Nucleus accumbens (tissue), 56 donors: Measurements from ENCODE around the gene NECAP2.
A peak's percentile ranks its signal among the peaks of the same experiment; 100 is the strongest.
"Not testable (repeated sequence)": the region's sequence is repeated elsewhere in the genome, so short reads cannot be mapped to it uniquely, and the experiment has no call there.

Experiments used
- DNase-seq, 56 donors: peaks; one replicate each; lab custom pipeline; 2025; lab: John Stamatoyannopoulos, UW

NECAP2 gene

GRCh38 chr1:16491056-16491675 lies 50.6 kb downstream of the NECAP2 start:
- DNase-seq = no peak

- DNase-seq = peak in 27 of 56 donors; percentile 6 to 80 (median 40)
These were observed 52.4 kb downstream of the NECAP2 start for GRCh38 chr1:16492937-16493336.

GRCh38 chr1:16493731-16494130 lies 53.2 kb downstream of the NECAP2 start:
- not testable (repeated sequence) for DNase-seq

GRCh38 chr1:16497474-16497904 lies 57.0 kb downstream of the NECAP2 start:
- DNase-seq = not testable (repeated sequence)

GRCh38 chr1:16498047-16498446 lies 57.5 kb downstream of the NECAP2 start:
- not testable (repeated sequence) for DNase-seq

- peak in 55 of 56 donors; percentile 12 to 90 (median 74) for DNase-seq
These were observed 58.3 kb downstream of the NECAP2 start for GRCh38 chr1:16498573-16499413.

GRCh38 chr1:16500466-16500865 lies 59.9 kb downstream of the NECAP2 start:
- peak in 1 of 56 donors; percentile 13 for DNase-seq

GRCh38 chr1:16500975-16501374 lies 60.5 kb downstream of the NECAP2 start:
- DNase-seq = peak in 1 of 56 donors; percentile 8

GRCh38 chr1:16501446-16501845 lies 60.9 kb downstream of the NECAP2 start:
- DNase-seq = not testable (repeated sequence)

- no peak for DNase-seq
These were observed 63.0 kb downstream of the NECAP2 start for GRCh38 chr1:16503494-16503893.

- not testable (repeated sequence) for DNase-seq
These were observed 65.3 kb downstream of the NECAP2 start for GRCh38 chr1:16505870-16506269.

GRCh38 chr1:16506364-16507136 lies 66.0 kb downstream of the NECAP2 start:
- not testable (repeated sequence) for DNase-seq

GRCh38 chr1:16508861-16509445 lies 68.4 kb downstream of the NECAP2 start:
- not testable (repeated sequence) for DNase-seq
